H1 (cell line): ENCODE measurements around the gene NUBP1. TPM values are rescaled to one million over a fixed set of nuclear protein-coding genes. Genes with fewer than 3 reads are reported as not detected.

ENCODE experiments used
- CTCF ChIA-PET: fragments of 300-600 bp; sonication (Branson Sonifier 250); formaldehyde crosslinking; loops from one replicate; lab custom pipeline; 2021; ENCODE audit not compliant: partially characterized antibody; lab: Charles Lee
- POLR2A ChIA-PET: fragments of 300-600 bp; sonication (Branson Sonifier 250); formaldehyde crosslinking; loops from one replicate; lab custom pipeline; 2021; ENCODE audit warnings: inconsistent platforms; ENCODE audit not compliant: partially characterized antibody; lab: Charles Lee
- DNase-seq, 2 experiments: peaks; one replicate each; pipeline versions ENCODE4 v3.0.0 to v3.0.0-alpha.2; 2010 to 2022; ENCODE audit warnings: low spot score in 2 of 2, low read depth in 1 of 2, mixed read lengths in 1 of 2
- FAIRE-seq: peaks from 2 replicates; lab custom pipeline; 2011; peaks lifted over from hg19 to GRCh38; lab: Jason Lieb, UNC
- H2AFZ ChIP-seq: 2 replicates; pipeline ENCODE4 v1.8.1; 2012; ENCODE audit warnings: low read length, inconsistent platforms
- H2AK5ac ChIP-seq: 2 replicates; pipeline ENCODE4 v1.6.1; 2013; ENCODE audit warnings: low read depth, low read length
- H2BK120ac ChIP-seq: replicated peaks from 2 replicates; pipeline ENCODE3; 2013; ENCODE audit warnings: low read depth, low read length, inconsistent platforms
- H2BK12ac ChIP-seq: 2 replicates; pipeline ENCODE4 v1.6.1; 2013; ENCODE audit warnings: low read depth, low read length
- H2BK15ac ChIP-seq: 2 replicates; pipeline ENCODE4 v1.6.1; 2013; ENCODE audit warnings: low read length
- H2BK20ac ChIP-seq: 2 replicates; pipeline ENCODE4 v1.6.1; 2013; ENCODE audit warnings: low read length
- H2BK5ac ChIP-seq: 2 replicates; pipeline ENCODE4 v1.6.1; 2013; ENCODE audit warnings: low read depth, low read length
- H3K14ac ChIP-seq: 2 replicates; pipeline ENCODE4 v1.6.1; 2013; ENCODE audit warnings: inconsistent platforms; ENCODE audit not compliant: insufficient read length
- H3K18ac ChIP-seq: 2 replicates; pipeline ENCODE4 v1.6.1; 2013; ENCODE audit warnings: low read length; ENCODE audit errors: extremely low read depth
- H3K23ac ChIP-seq: 2 replicates; pipeline ENCODE4 v1.6.1; 2013; ENCODE audit warnings: inconsistent platforms; ENCODE audit not compliant: insufficient read length
- H3K23me2 ChIP-seq: 2 replicates; pipeline ENCODE4 v1.6.1; 2013; ENCODE audit warnings: low read depth, low read length
- H3K27ac ChIP-seq: 2 replicates; pipeline ENCODE4 v1.6.1; 2011; ENCODE audit warnings: low read depth, low read length, inconsistent platforms
- H3K27me3 ChIP-seq, 4 experiments: replicated peaks in 1 of 4; 1 replicate in 1 of 4; 2 replicates in 3 of 4; pipeline versions ENCODE4 v1.6.1 to v1.8.1; 2011 to 2013; ENCODE audit warnings: low read length in 3 of 4, mild to moderate bottlenecking in 3 of 4, inconsistent platforms in 2 of 4, mixed read lengths in 2 of 4, moderate library complexity in 1 of 4; ENCODE audit not compliant: control insufficient read depth in 3 of 4, insufficient read depth in 3 of 4; ENCODE audit errors: extremely low read depth in 1 of 4
- H3K36me3 ChIP-seq, 4 experiments: 2 replicates each; pipeline versions ENCODE4 v1.6.1 to v1.8.1; 2011 to 2013; ENCODE audit warnings: mild to moderate bottlenecking in 4 of 4, low read length in 3 of 4, moderate library complexity in 2 of 4, control low read depth in 1 of 4, inconsistent platforms in 1 of 4; ENCODE audit not compliant: insufficient read depth in 4 of 4, control insufficient read depth in 2 of 4
- H3K4ac ChIP-seq: replicated peaks from 2 replicates; pipeline ENCODE3; 2013; ENCODE audit warnings: low read length, low read depth, mixed read lengths, inconsistent platforms; ENCODE audit not compliant: insufficient read length
- H3K4me1 ChIP-seq, 4 experiments: replicated peaks in 1 of 4; 1 replicate in 1 of 4; 2 replicates in 3 of 4; pipeline versions ENCODE4 v1.6.1 to v1.8.1; 2011 to 2013; ENCODE audit warnings: low read length in 3 of 4, inconsistent platforms in 2 of 4, mixed read lengths in 1 of 4; ENCODE audit not compliant: insufficient read depth in 4 of 4, control insufficient read depth in 3 of 4
- H3K4me2 ChIP-seq, 2 experiments: 2 replicates each; pipeline versions ENCODE4 v1.6.1 to v1.8.1; 2011 to 2013; ENCODE audit warnings: low read depth in 2 of 2, low read length in 2 of 2, control low read depth in 1 of 2, inconsistent platforms in 1 of 2, mild to moderate bottlenecking in 1 of 2; ENCODE audit not compliant: insufficient read depth in 1 of 2
- H3K4me3 ChIP-seq, 4 experiments: fragments of 200-600, 300-600 bp in 1 of 4; sonication (generic), shearing (Covaris generic), sonication (Bioruptor Twin) in 1 of 4; 2 replicates each; pipeline versions ENCODE4 v1.5.1 to v1.8.1; 2011 to 2016; ENCODE audit warnings: low read length in 4 of 4, low read depth in 3 of 4, control low read depth in 2 of 4, inconsistent platforms in 2 of 4, mild to moderate bottlenecking in 2 of 4, mixed read lengths in 1 of 4, moderate library complexity in 1 of 4; ENCODE audit not compliant: insufficient read depth in 2 of 4; ENCODE audit errors: extremely low read depth in 1 of 4
- H3K56ac ChIP-seq: replicated peaks from 2 replicates; pipeline ENCODE3; 2013; ENCODE audit warnings: low read depth, mild to moderate bottlenecking, mixed read lengths, low read length, inconsistent platforms; ENCODE audit not compliant: insufficient read length
- H3K79me1 ChIP-seq: 2 replicates; pipeline ENCODE4 v1.6.1; 2013; ENCODE audit warnings: low read depth, low read length, control low read depth
- H3K79me2 ChIP-seq, 2 experiments: 2 replicates each; pipeline versions ENCODE4 v1.6.1 to v1.8.1; 2012 to 2013; ENCODE audit warnings: low read length in 2 of 2, mild to moderate bottlenecking in 2 of 2, inconsistent platforms in 1 of 2; ENCODE audit not compliant: insufficient read depth in 2 of 2, control insufficient read depth in 1 of 2
- H3K9ac ChIP-seq, 4 experiments: replicated peaks in 1 of 4; 1 replicate in 1 of 4; 2 replicates in 3 of 4; pipeline versions ENCODE4 v1.6.1 to v1.8.1; 2011 to 2013; ENCODE audit warnings: low read depth in 3 of 4, low read length in 3 of 4, control low read depth in 2 of 4, mild to moderate bottlenecking in 2 of 4, moderate library complexity in 2 of 4, inconsistent platforms in 1 of 4; ENCODE audit errors: extremely low read depth in 1 of 4
- H3K9me3 ChIP-seq, 2 experiments: 2 replicates each; pipeline versions ENCODE4 v1.6.1 to v1.8.1; 2012 to 2013; ENCODE audit warnings: mild to moderate bottlenecking in 2 of 2, moderate library complexity in 2 of 2, control low read depth in 1 of 2, inconsistent platforms in 1 of 2, low read depth in 1 of 2, low read length in 1 of 2, mixed read lengths in 1 of 2; ENCODE audit not compliant: insufficient read depth in 2 of 2
- H4K20me1 ChIP-seq, 2 experiments: replicated peaks in 1 of 2; 2 replicates each; pipeline versions ENCODE3 to v1.8.1; 2011 to 2013; ENCODE audit warnings: inconsistent platforms in 2 of 2, low read length in 2 of 2, mild to moderate bottlenecking in 1 of 2; ENCODE audit not compliant: insufficient read depth in 2 of 2, control insufficient read depth in 1 of 2
- H4K5ac ChIP-seq: 2 replicates; pipeline ENCODE4 v1.6.1; 2013; ENCODE audit warnings: low read length, low read depth, mixed read lengths, inconsistent platforms; ENCODE audit not compliant: insufficient read length
- H4K8ac ChIP-seq: 2 replicates; pipeline ENCODE4 v1.8.0; 2013; ENCODE audit warnings: mild to moderate bottlenecking, moderate library complexity, low read length, inconsistent platforms; ENCODE audit not compliant: insufficient read depth; ENCODE audit errors: extremely low read depth
- H4K91ac ChIP-seq: replicated peaks from 2 replicates; pipeline ENCODE3; 2013; ENCODE audit warnings: low read length, mixed read lengths, inconsistent platforms; ENCODE audit not compliant: insufficient read length
- CHD1 ChIP-seq: IDR thresholded peaks from 2 replicates; pipeline ENCODE4 v1.6.1; 2012; ENCODE audit warnings: low read depth, low read length, improper control_type of control experiment
- WGBS, 2 experiments: shearing (Covaris generic) in 1 of 2; methylation state at CpG; one replicate each; pipeline versions ENCODE4 v1.1.6 to v1.1.7; 2013 to 2015; ENCODE audit warnings: low lambda C conversion rate in 2 of 2, mixed read lengths in 2 of 2, inconsistent platforms in 1 of 2, low coverage in 1 of 2, missing lambda C conversion rate in 1 of 2; ENCODE audit not compliant: insufficient replicate concordance in 2 of 2, insufficient coverage in 1 of 2, insufficient read length in 1 of 2; ENCODE audit errors: extremely low coverage in 1 of 2, missing lambda C conversion rate in 1 of 2; 5-methylcytosine and 5-hydroxymethylcytosine counted together
- polyA plus RNA-seq, 7 experiments: library from polyadenylated mRNA; depleted of rRNA in 3 of 7; stranded (reverse) in 5 of 7; unstranded in 2 of 7; fragments of >200 nt in 5 of 7; fragments of 200-250 nt in 2 of 7; gene quantifications; 1 replicate in 5 of 7; 2 replicates in 1 of 7; 4 replicates in 1 of 7; pipeline versions ENCODE4 v1.2.1 to v1.2.3, GENCODE V29; 2011 to 2013; ENCODE audit warnings: missing spikeins in 2 of 7, mixed read lengths in 2 of 7
- total RNA-seq: library from RNA; stranded (reverse); fragmentation: NEBNext Ultra II Directional; extraction: Animal tissue kit (Norgen Biotek cat#: 25700); gene quantifications from 2 replicates; pipeline ENCODE4 v1.2.1, GENCODE V29; 2021

The NUBP1 gene
- total and polyA plus RNA-seq, 2 of the 8 experiments (the other 6 are each of a cell fraction or from before 2014, with no cell fraction given) = 28.2 to 32.2 TPM

DNA sequence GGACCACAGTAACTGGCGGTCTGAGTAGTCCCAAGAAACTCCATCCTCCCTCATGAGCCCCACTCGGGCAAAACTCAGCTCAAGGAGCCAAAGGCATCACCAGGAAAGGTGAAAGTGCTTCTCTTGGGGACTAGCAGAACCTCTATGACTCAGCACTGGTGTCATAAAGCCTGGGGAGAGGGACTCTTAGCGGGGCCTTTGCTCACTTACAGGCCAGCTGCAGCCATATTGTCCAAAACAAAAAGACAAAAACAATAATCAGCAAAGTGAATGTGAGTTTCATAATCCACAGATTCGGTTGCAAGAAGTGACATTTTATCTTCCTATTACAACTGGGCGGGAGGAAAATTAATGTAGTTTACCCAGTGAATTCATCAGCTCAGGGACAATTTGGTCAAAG is 48.8 kb upstream of the NUBP1 start, which contains the start of gene TEKT5:
Gene TEKT5 (minus strand): TSS at position 101 of the 400 bp plus-strand sequence. CDS start 57 bp downstream, at position 44.
- H3K9me3 ChIP-seq = 0 out of 4 replicates have a peak, but pooled peaks cover 0 to 2% of the 10 kb centered on the region in 2 experiments
- no peak within 1 kb of the TSS for H2AK5ac ChIP-seq
- H2BK15ac ChIP-seq = no peak within 1 kb of the TSS
- H4K5ac ChIP-seq = no peak within 1 kb of the TSS
- no peak within 1 kb of the TSS for H3K4me3 ChIP-seq
- no peak within 1 kb of the TSS for H3K9ac ChIP-seq
- no peak within 1 kb of the TSS for H4K8ac ChIP-seq
- H3K4me1 ChIP-seq = no peaks in the 10 kb centered on the region; a peak in 2 of 7 replicates
- FAIRE-seq = no peak
- H3K18ac ChIP-seq = no peak within 1 kb of the TSS
- no peak within 1 kb of the TSS for H2BK120ac ChIP-seq
- no peak within 1 kb of the TSS for H2AFZ ChIP-seq
- H3K23ac ChIP-seq = no peak within 1 kb of the TSS
- no peak for DNase-seq
- H3K14ac ChIP-seq = no peak within 1 kb of the TSS
- H3K27me3 ChIP-seq = no peaks in the 10 kb centered on the region
- no peaks in the 10 kb centered on the region for H4K20me1 ChIP-seq
- TF ChIP-seq CHD1 = no peak
- TF ChIP-seq, all 59 proteins: peak for 0
- H3K4me2 ChIP-seq = no peak within 1 kb of the TSS
- H3K79me2 ChIP-seq = no peaks in the 10 kb centered on the region
- H3K56ac ChIP-seq = no peak within 1 kb of the TSS
- WGBS, 2 experiments = 93% methylated on average over 5 of the region's 5 CpGs; no CpG with 5 or more reads in 1 of the 2 experiments
- no peaks in the 10 kb centered on the region for H3K23me2 ChIP-seq
- H2BK20ac ChIP-seq = no peak within 1 kb of the TSS
- no peak within 1 kb of the TSS for H2BK5ac ChIP-seq
- H3K27ac ChIP-seq = no peak within 1 kb of the TSS
- H3K4ac ChIP-seq = no peak within 1 kb of the TSS
- no peaks in the 10 kb centered on the region for H3K79me1 ChIP-seq
- H4K91ac ChIP-seq = no peak within 1 kb of the TSS
- H2BK12ac ChIP-seq = no peak within 1 kb of the TSS
- ChIA-PET POLR2A (no interaction called here), CTCF (interaction anchor here (0.6 to 2.3 kb wide), 5 partner anchors 86 to 1469 kb away, joined by 3 to 9 read pairs (median 4); partner anchors contain the start of gene EMP2)
- H3K36me3 ChIP-seq = no peaks in the 10 kb centered on the region
